ENCODE data around the gene LRP2BP.
"Not testable (repeated sequence)": the region's sequence is repeated elsewhere in the genome, so short reads cannot be mapped to it uniquely, and the experiment has no call there.

The LRP2BP gene

GRCh38 chr4:185394568-185395237, 1.0 kb downstream of the LRP2BP start:
- DNase-seq = no peak

GRCh38 chr4:185392156-185392555, 3.6 kb downstream of the LRP2BP start:
- DNase-seq = no peak

GRCh38 chr4:185390941-185391340, 4.8 kb downstream of the LRP2BP start:
- no peak for DNase-seq

GRCh38 chr4:185387957-185388356, 7.8 kb downstream of the LRP2BP start:
- no peak for DNase-seq

GRCh38 chr4:185384930-185385331, 10.8 kb downstream of the LRP2BP start:
- DNase-seq = peak; percentile 56

GRCh38 chr4:185384061-185384460, 11.7 kb downstream of the LRP2BP start:
- DNase-seq = no peak

- DNase-seq = no peak
These were observed 12.3 kb downstream of the LRP2BP start for GRCh38 chr4:185383451-185383850.

GRCh38 chr4:185382754-185383153, 13.0 kb downstream of the LRP2BP start:
- no peak for DNase-seq

- no peak for DNase-seq
These were observed 14.2 kb downstream of the LRP2BP start for GRCh38 chr4:185381288-185382196.

- no peak for DNase-seq
These were observed 15.4 kb downstream of the LRP2BP start for GRCh38 chr4:185380320-185380719.

GRCh38 chr4:185379326-185380295, 16.1 kb downstream of the LRP2BP start:
- DNase-seq = no peak

- no peak for DNase-seq
These were observed 17.5 kb downstream of the LRP2BP start for GRCh38 chr4:185378264-185378663.

GRCh38 chr4:185374573-185374972, 21.2 kb downstream of the LRP2BP start:
- DNase-seq = no peak

- no peak for DNase-seq
These were observed 21.7 kb downstream of the LRP2BP start for GRCh38 chr4:185374027-185374426.

- DNase-seq = no peak
These were observed 24.0 kb downstream of the LRP2BP start for GRCh38 chr4:185371702-185372101.

GRCh38 chr4:185370268-185370949, 25.3 kb downstream of the LRP2BP start:
- DNase-seq = no peak

GRCh38 chr4:185369731-185370130, 26.0 kb downstream of the LRP2BP start:
- DNase-seq = no peak

- DNase-seq = no peak
These were observed 30.8 kb downstream of the LRP2BP start for GRCh38 chr4:185364886-185365285.

- no peak for DNase-seq
These were observed 32.5 kb downstream of the LRP2BP start for GRCh38 chr4:185363251-185363650.

- DNase-seq = not testable (repeated sequence)
These were observed 33.2 kb downstream of the LRP2BP start for GRCh38 chr4:185362570-185362969.

GRCh38 chr4:185361872-185362271, 33.9 kb downstream of the LRP2BP start:
- no peak for DNase-seq

GRCh38 chr4:185359767-185360446, 35.8 kb downstream of the LRP2BP start:
- DNase-seq = no peak

All from NCI-H69 (cell line).